Stimulated activated CD4-positive, alpha-beta T cell treated with anti-CD3 and anti-CD28 coated beads, Interleukin-1b, Interleukin-23, amount 100 ng/mL, for 4 hours (primary cell): ENCODE data around the gene ANAPC2.

Experiments used
- DNase-seq, 2 donors: peaks; one replicate each; pipeline ENCODE4 v3.0.0-alpha.2; 2020; ENCODE audit warnings: low read depth in 2 of 2

ANAPC2 gene

DNA sequence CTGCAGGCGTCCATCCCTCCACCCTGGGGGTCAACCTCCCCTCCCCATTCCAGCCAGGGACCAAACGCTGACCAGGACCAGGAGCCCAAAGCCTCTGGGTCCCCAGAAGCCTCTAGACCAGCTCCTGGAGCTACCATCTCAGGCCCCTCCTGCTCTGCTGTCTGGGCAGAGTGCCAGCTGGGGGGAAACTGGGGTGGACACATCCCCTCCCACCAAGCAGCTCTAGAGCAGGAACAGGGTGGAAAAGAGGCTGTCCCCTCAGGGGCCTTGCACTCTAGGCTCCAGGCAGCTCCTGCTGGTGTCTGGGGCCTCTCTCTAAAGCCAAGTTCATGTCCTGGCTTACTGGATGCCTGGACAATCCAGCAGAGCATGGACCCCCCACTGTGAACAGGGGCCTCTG lies 4.5 kb upstream of the ANAPC2 start:
- DNase-seq, result no peak

DNA sequence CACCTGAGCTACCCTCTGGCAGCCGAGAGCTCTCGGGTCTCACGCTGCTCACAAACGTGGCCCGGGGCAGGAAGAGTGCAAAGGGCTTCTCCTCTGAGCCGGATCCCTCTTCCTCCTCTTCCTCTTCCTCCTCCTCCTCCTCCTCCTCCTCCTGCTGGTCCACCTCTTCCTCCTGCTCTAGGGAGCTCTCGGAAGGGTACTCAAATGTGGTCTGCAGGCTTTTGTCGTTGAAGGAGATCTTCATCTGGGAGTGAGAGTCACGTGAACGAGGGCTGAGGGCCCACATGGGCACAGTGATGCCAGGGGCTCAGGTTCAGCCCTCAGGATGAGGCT lies 4.1 kb upstream of the ANAPC2 start:
- no peak for DNase-seq

DNA sequence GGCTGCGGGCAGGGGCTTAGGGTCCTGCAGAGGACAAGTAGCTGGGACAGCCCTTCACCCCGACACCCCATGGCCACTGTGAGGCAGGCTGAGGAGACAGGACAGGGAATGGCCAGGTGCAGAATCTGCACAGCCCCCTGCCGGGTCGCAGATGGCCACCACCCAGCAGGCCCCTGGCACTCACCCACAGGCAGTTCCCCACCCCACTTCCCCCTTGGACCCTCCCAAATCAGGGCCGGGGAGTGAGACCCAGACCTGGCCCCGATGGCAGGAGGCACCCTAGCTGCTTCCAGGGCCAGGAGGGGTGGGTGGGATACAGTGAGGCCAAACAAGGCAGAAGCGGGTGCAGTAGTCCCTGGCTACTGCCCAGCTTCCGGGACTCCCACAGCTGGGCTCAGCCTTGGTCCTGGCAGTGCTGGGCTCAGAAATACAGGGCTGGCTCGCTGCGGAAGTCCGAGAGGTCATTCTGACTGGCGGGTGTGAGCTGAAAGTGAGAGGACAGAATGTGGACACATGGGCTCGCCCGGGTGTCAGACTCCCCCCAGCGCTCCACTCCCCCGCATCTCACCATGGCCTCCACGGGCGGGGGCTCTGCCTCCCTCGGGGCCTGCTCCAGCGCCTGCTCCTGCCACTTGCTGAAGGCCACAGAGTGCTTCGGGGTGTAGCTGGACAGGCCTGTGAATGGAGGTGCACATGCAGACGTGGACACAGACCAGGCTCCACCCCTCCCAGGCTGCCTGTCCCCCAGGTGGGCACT lies 3.5 kb upstream of the ANAPC2 start:
- no peak for DNase-seq

DNA sequence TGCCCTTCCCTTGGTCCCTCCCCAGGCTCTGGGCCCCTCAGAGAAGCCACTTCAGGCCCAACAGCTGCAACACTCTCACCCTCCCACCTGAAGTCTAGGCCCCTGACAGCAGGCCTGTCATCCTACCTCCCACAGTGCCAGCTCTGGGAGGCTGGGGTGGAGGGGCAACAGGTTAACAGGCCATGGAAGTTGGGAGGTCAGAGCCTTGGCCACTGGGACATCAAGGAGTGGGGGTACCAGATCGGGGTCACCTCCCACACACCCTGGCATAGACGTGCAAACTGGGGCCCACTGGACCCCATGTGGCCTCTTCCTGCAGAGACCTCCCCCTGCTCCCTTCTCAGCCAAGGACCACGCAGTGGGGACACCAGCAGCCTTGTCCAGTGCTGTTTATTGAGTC lies 2.9 kb upstream of the ANAPC2 start:
- DNase-seq, result no peak

DNA sequence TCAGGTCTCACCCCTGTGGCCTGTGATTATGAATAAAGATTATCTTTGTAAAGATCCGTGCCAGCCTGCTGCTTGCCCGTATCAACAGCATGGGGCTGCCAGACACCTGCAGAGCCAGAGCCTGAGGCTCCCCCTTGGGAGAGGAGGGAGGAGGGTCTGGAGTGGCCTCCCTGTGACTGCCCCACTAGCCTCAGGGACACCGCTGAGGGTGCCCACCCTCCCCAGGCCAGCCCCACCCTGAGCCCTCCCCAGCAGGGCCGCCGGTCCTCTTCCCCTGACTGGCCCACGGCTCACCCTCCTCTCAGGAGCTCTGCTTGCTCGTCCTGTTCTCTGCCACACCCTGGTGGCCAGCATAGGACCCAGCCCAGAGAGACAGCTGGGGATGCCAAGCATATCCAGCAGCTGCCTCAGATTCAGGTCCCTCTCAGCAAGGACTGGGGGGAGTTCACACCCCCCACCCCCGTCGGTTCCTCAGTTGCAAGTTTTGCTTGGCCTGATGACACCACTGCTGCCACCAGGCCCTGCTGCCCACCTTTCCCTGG lies 2.0 kb upstream of the ANAPC2 start:
- DNase-seq, result no peak

DNA sequence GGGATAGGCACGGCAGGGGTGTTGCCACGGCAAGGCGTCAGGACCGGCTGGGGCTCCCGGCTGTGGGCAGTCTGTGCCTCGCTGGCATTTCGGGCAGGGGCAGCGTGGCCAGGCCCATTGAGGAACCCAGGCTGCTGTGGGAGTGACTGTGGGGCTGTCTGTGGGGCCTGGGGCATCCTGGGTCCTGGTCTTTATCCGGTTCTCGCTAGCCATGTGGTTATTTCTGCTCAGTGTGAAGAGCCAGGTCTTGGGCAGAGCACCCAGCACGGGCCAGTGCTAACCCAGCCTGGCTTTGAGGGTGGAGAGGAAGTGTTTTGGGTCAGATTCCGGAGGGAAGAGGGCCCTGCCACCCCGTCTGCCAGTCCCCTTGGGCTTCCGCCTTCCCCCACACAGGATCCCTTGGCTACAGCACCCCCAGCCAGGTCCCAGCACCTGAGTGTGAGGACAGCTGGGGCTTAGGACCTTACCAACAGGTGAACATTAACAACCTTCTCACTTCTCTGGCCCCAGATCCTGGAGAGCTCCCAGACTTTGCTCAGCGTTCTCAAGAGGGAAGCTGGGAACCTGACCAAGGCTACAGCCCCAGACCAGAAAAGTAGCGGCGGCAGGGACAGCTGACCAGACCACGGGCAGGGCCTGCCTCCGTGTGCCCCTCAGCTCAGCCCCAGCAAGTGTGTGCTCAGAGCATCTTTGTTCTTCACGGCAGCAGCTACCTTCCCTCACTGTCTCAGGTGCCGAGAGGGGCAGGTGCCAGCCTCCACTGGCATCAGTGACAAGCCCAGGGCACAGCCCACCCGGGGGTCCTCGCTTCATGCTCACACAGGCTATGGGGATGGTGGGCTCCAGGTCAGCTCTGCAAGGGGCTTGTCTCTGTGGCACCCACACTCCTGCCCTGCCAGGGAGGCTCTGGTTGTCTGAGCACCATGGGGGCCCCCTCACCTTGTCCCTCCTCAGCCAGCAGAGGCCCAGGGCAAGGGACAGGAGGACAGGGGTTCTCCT lies 1.2 kb upstream of the ANAPC2 start:
- no peak for DNase-seq

DNA sequence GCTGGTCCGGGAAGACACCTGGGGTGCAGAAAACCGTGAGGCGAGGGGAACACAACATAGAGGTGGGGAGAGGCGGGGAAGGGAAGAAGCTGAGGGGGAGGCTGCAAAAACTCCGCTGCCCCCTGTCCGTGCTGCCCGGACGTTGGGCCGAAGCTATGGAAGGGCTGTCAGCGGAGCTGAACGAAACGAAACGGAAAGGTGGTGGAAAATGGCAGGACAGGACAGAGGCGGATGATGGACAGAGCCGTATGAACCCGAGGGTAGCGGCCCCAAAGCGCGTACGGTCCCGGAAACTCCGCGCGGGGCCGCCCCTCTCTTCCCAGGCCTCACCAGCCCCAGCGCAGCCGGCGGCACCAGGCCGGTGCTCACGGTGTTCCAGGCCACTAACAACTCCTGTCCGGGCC lies 272 bp downstream of the ANAPC2 start:
- DNase-seq, result no peak

DNA sequence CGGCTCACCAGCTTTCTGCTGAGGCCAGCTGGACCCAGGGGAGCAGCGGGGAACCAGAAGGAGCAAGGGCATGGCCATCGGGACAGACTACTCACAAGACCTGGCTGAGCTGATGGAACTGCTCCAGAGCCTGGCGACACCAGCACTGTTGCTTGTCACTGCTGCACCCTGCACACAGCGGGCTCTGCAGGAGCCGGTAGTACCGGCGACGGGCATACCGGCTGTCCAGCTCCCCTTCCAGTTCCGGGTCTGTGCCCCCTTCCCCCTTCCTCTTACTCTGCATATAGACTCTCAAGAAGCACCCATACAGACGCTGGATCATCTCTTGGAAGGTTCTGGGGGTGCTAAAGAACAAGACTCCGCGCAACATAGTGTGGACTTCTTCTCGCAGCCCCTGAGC lies 974 bp downstream of the ANAPC2 start:
- DNase-seq, result no peak

DNA sequence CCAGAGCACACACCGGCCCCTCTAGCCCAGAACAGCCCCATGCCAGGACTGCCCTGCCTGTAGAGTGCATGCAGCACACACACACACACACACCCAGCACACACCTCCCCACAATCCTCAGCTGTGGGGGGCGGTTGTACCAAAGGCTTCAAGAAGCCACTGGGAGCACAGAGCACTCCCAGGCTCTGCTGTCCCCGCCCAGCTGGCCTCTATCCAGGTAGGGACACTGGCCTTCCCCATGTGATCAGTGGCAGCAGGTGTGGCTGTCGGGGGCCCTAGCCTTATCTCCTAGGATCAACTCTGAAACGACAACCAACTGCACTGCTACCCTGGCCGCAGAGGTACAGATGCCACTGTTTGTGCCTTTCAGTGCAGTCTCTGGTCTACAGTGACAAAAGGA lies 2.0 kb downstream of the ANAPC2 start:
- DNase-seq, result no peak

DNA sequence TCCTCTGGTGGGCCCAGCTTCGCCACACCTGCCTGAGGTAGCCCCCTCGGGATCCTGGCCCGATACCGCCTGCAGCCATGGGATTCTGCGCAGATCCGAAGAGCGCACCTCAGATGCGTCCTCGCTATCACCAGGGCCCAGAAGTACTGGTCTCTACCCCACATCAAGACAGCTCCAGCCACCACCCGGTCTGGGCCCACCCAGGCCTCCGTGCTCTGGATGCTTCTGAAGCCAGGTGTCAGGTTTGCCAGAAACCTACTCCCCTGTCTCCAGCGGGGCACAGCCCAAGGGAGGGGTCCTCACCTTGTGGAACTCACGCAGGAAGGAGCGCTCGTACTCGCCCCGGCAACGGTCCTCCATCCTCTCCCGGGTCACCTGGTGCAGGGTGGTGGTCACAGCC lies 2.4 kb downstream of the ANAPC2 start:
- no peak for DNase-seq

DNA sequence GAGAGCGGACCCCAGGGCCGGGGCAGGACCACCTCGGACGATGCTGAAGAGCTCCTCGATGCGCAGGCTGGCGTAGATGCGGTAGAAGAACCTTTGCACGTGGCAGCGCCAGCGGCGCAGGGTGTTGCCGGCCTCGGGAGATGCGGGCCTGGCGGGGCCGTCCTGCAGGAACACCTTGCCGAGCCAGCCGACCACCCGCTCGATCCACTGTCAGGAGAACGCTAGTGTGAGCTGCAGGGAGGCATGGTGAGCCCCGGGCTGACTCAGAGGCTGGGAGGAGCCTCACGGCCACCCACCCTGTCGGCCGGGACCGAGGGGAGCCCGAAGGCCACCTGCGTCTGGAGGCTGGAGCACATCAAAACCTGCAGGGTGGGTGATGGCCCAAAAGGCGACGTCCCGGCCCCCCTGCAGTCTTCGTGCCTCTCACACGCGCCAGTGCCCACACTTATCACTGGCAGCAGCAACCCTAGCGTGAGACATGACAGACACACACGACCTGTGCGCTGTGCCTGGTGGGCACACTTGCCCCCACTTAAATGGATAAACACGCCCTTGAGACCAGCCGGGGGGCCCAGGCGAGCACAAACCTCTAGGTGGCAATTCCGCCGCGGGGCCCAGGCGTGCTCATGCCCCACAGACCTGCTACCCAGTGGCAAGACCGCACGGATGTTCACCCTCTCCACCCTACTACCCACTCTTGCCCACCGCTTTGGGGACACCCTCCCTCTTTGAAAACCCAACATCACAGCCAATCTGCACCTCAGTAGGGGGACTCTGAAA lies 3.3 kb downstream of the ANAPC2 start:
- DNase-seq, result no peak

DNA sequence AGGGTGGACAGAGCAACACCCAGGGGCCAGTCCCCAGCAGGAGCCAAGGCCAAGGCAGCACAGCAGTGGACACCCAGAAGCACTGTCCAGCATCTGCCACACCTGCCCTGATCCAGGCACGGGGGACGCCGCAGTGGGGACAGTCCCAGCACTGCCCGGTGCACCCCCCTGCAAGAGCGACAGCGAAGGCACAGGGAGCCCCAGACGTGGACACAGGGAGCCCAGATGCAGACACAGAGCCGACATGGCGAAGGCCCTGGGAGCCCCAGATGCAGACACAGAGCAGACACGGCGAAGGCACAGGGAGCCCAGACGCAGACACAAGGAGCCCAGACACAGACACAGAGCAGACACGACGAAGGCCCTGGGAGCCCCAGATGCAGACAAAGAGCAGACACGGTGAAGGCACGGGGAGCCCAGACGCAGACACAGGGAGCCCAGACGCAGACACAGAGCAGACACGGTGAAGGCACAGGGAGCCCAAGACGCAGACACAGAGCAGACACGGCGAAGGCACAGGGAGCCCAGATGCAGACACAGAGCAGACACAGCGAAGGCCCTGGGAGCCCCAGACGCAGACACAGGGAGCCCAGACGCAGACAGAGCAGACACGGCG lies 4.3 kb downstream of the ANAPC2 start:
- DNase-seq, result no peak

DNA sequence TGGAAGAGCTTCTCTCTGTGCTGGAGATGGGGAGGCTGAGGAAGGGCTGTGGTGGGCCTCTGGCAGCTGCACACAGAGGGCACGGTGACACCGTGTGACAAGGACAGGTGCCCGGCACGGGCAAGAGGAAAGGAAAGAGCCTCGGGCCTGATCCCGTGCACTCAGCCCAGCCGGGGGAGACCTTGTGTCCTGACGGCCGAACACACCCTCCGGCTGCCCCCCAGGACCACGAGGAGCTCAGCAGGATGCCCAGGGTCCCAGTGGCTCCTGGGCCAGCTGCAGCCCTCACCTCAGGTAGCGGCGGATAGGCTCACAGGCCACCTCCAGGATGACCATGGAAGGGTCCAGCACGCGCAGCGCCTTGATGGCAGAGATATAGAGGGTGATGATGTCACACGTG lies 5.5 kb downstream of the ANAPC2 start:
- no peak for DNase-seq

DNA sequence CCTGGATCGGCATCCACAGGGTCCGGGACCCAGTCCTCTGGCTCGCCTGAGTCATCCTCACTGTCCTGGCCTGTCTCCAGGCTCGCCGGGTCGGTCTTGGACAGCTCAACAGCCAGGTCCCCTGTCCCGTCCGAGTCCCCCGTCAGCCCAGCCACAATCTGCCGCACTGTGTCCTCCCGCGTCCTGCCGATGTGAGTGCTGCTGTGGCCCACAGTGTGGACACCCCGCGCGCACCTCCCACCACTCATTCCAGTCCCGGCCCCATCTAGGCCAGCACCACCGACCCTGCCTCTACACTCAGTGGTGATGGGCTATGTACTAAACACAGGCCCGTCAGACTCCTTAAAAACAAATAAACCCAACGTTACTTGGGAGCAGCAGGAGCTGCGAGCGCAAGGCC lies 6.7 kb downstream of the ANAPC2 start:
- no peak for DNase-seq

DNA sequence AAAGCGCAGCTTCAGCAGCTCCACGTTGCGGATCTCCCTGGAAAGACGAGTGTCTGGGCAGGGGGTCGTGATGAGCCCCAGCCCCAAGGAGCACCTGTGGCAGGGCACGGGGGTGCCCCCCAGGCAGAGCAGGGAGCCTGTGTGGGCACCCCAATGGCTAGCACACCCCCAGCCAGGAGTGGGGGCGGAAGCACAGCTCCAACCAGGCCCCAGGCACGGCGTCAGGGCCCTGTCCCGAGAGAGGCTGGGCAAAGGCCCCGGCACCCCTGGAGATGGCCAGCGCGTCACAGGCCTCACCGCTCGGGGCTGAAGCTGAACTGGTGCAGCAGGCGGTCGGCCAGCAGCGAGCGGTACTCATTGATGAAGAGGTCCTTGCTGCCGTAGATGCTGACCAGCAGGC lies 7.9 kb downstream of the ANAPC2 start:
- DNase-seq, result no peak

DNA sequence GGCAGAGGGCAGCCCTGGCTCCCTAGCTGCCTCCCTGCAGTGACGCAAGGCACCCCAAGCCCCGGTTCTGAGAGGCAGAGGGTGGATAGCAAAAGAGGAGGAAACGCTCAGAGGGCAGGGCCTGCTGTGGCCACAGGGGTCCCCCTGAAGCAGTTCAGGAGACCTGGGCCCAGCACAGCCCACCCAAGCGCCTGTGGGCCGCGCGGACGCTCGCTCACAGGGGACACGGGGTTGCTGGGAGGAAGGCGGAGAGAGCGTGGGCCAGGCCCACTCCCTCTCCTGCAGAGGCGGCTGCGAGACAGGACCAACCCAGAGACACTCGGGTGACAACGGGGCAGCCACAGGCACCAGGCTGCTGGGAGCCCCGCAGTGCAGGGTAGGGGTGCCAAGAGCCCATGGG lies 8.6 kb downstream of the ANAPC2 start:
- no peak for DNase-seq

DNA sequence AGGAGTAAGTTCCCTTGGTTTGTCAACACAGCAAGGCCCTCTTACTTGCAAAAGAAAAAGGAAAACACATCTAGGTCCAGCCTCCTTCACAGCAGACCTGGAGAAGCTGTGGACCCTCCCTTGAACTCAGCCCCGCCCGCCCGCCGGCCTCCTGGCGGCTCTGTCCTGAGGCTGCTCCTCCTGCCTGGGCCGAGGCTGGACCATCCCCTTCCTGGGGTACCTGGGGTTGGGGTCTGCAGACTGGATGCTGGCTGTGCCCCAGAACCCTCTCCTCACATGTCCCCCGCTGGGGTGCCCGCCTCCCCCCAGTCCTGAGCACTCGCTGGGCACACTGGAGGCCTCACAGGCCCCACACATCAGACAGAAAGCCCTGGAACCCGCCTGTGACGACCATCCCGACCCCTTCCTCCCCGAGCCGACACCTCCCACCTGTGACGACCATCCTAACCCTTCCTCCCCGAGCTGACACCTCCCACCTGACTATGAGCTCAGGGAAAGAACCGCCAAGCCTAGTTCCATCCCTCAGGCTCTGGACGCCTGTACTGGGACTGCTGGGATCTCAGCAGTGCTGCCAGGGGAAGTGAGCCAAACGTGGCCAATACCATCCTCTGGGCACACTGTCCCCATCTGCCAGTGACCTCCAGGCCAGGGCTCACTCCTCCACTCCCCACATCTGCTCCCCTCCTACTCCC lies 9.3 kb downstream of the ANAPC2 start:
- no peak for DNase-seq

DNA sequence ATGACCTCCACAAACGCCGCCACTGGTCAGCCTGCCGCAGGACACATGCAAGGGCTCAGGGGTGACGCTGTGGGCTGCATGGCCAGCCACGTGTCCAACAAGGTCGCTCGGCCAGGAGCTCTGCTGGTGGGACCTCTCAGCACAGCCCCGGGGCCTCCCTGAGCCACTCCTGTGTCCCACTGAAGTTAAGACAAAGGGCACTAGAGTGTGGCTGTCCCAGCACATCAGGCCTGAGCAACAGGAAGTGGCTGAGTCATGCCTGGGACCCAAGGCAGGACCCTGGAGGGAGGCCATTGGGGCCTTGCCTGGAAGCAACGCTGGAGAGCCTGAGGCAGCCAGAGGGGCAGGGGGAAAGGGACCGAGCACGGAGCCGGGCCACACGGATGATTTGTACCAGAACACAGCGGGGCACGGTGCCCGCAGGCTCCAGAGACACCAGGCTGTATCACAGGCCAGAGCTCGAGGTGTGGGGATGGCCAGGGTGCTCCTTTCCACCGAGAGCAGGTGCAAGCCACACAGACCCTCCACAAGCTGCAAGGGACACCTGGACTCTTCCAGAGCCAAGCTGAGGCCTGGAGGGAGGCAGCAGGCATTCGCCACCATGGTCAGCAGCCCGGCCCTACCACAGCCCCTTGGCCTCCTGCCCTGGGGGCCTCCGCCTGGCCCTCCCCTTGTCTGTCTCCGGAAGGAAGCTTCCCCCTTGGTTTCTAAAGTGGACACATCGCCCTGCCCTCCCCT lies 10.0 kb downstream of the ANAPC2 start:
- no peak for DNase-seq

DNA sequence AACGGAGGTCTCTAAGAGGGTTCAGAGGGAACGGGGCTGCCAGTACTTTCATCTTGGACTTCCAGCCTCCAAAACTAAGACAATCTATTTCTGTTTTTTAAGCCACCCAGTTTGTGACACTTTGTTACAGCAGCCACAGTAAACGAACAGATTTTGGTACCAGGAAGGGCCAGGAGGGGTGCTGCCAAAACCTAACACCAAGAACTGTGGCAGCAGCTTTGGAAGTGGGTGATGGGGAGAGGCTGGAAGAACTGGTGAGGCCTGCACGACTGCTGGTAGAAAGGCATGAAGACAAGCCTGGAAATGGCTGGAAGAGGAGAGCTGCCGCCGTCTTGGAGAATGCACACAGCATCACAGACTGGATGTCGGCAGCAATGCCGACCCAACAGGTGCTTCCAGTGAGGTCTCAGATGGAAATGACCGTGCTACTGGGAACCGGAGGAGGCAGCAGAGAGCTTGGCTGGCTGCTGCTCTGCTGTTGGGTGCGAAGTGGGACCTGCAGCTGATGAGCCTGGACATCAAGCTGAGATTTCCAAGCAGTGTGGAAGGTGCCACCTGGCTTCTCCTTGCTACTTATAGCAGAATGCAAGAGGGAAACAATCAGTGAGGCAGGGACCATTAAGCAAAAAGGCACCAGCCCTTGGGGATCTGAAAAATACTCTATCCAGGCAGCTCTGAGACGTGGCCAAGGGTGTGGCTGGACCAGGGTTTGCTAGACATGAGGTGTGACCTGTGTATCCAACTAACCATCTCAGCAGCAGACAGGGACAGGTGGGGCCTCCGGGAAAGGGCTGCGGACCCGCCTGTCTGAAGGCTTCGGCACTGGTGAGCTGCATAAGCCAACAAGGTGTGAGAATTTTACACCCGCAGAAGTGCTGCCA lies 11.8 kb downstream of the ANAPC2 start:
- DNase-seq, result no peak
